Motor neuron (in vitro differentiated cells): ENCODE results near the gene FMNL2. TPM values are rescaled to one million over a fixed set of nuclear protein-coding genes. Genes with fewer than 3 reads are reported as not detected.

Source experiments
- ATAC-seq, 8 experiments: fragments of 200-7000 bp; cut with Tn5 transposase; replicated peaks in 6 of 8; 2 replicates each; pipeline ENCODE4 v1.8.0; 2021; ENCODE audit warnings: mild to moderate bottlenecking in 8 of 8, moderate library complexity in 8 of 8
- H3K27ac ChIP-seq, 2 donors: fragments of 250-450 bp; sonication (Bioruptor Pico); 2 replicates each; pipeline ENCODE4 v1.9.0; 2021; ENCODE audit warnings: antibody characterized with exemption in 2 of 2, mild to moderate bottlenecking in 2 of 2, moderate library complexity in 1 of 2
- H3K4me1 ChIP-seq, 2 donors: fragments of 250-450 bp; sonication (Bioruptor Pico); replicated peaks in 1 of 2; 2 replicates each; pipeline ENCODE4 v1.6.1; 2021; ENCODE audit warnings: antibody characterized with exemption in 2 of 2, mild to moderate bottlenecking in 2 of 2, moderate library complexity in 1 of 2
- H3K4me3 ChIP-seq, 5 donors: fragments of 250-450 bp; sonication (Bioruptor Pico); 2 replicates each; pipeline ENCODE4 v1.9.0; 2021; ENCODE audit warnings: antibody characterized with exemption in 5 of 5, mild to moderate bottlenecking in 5 of 5, moderate library complexity in 4 of 5
- WGBS, 10 experiments: fragments of 450-650 bp; shearing (Covaris generic); methylation state at CpG; one replicate each; pipeline ENCODE4 v1.0.0; 2022; 5-methylcytosine and 5-hydroxymethylcytosine counted together
- in situ Hi-C, 9 experiments: fragments of 400-800 bp; cut with MboI; loops; one replicate each; pipeline ENCODE4 v1.15.0; 2021; ENCODE audit warnings: low sequenced_read_pairs in 9 of 9, low pct_unique_long_range_greater_than_20kb in 2 of 9; ENCODE audit not compliant: unreplicated experiment in 9 of 9
- total RNA-seq, 8 experiments: library from RNA; unstranded; fragments of 300-600 nt; gene quantifications; 2 replicates each; pipeline versions ENCODE4 v1.2.3 to v1.2.4, GENCODE V29; 2022

FMNL2 gene
- total RNA-seq, 8 experiments from 2014 or later = 28.9 to 179 (median 64.2) TPM

- no peak for ATAC-seq
- in situ Hi-C loops = no loop called here
- no peak overlapping the region for H3K4me3 ChIP-seq
- WGBS, 10 experiments = 80 to 100% (median 94%) methylated on average over 1 to 7 of the region's 7 CpGs; no CpG with 5 or more reads in 1 of the 10 experiments
- H3K4me1 ChIP-seq = peaks cover 12 to 18% of the 10 kb centered on the region in 2 donors
- no peak overlapping the region for H3K27ac ChIP-seq
These were observed 107.0 kb downstream of the FMNL2 start for GRCh38 chr2:152441961-152442360.

GRCh38 chr2:152443771-152444170 lies 108.8 kb downstream of the FMNL2 start:
- Histone ChIP-seq H3K27ac (no peak overlapping the region), H3K4me1 (peaks cover 2 to 5% of the 10 kb centered on the region in 2 donors)
- no peak for ATAC-seq

GRCh38 chr2:152444448-152444847 lies 109.5 kb downstream of the FMNL2 start:
- in situ Hi-C loops = no loop called here
- ATAC-seq = no peak
- no peak overlapping the region for H3K27ac ChIP-seq
- peaks cover 3 to 5% of the 10 kb centered on the region in 2 donors for H3K4me1 ChIP-seq
- 67 to 100% (median 100%) methylated on average over 1 to 3 of the region's 3 CpGs; no CpG with 5 or more reads in 1 of the 10 experiments for WGBS, 10 experiments
- no peak overlapping the region for H3K4me3 ChIP-seq

More at GRCh38 chr2:152443771-152444170, 108.8 kb downstream of the FMNL2 start:
- H3K4me3 ChIP-seq = no peak overlapping the region
- WGBS, 10 experiments = 90 to 100% (median 96%) methylated on average over 2 to 6 of the region's 6 CpGs; no CpG with 5 or more reads in 4 of the 10 experiments
- in situ Hi-C loops = no loop called here

- no peak for ATAC-seq
- no peak overlapping the region for H3K27ac ChIP-seq
- H3K4me1 ChIP-seq = peaks cover 5% of the 10 kb centered on the region in 2 donors
- in situ Hi-C loops = no loop called here
- WGBS, 10 experiments = 17 to 100% (median 56%) methylated on average over 1 to 2 of the region's 2 CpGs; no CpG with 5 or more reads in 2 of the 10 experiments
- H3K4me3 ChIP-seq = no peak overlapping the region
These were observed 110.4 kb downstream of the FMNL2 start for GRCh38 chr2:152445375-152445774.

- peaks cover 5% of the 10 kb centered on the region in 2 donors for H3K4me1 ChIP-seq
- ATAC-seq = peak in 4 of 8 experiments; percentile 30 to 88 (median 60)
- in situ Hi-C loops = no loop called here
- 0 to 100% (median 66%) methylated on average over 1 to 3 of the region's 3 CpGs; no CpG with 5 or more reads in 4 of the 10 experiments for WGBS, 10 experiments
- H3K27ac ChIP-seq = no peak overlapping the region
- no peak overlapping the region for H3K4me3 ChIP-seq
These were observed 110.8 kb downstream of the FMNL2 start for GRCh38 chr2:152445791-152446201.

GRCh38 chr2:152446213-152446612 lies 111.2 kb downstream of the FMNL2 start:
- H3K4me1 ChIP-seq = peaks cover 5% of the 10 kb centered on the region in 2 donors
- H3K27ac ChIP-seq = no peak overlapping the region
- WGBS, 10 experiments = 0 to 100% (median 77%) methylated on average over 1 of the region's 1 CpG; no CpG with 5 or more reads in 2 of the 10 experiments
- H3K4me3 ChIP-seq = no peak overlapping the region
- no peak for ATAC-seq
- in situ Hi-C loops = no loop called here

- 85 to 100% (median 100%) methylated on average over 1 of the region's 1 CpG; no CpG with 5 or more reads in 5 of the 10 experiments for whole genome bisulfite sequencing, 10 experiments
- H3K27ac ChIP-seq = no peak overlapping the region
- no peak for ATAC-seq
- H3K4me3 ChIP-seq = no peak overlapping the region
- peaks cover 19% of the 10 kb centered on the region in 2 donors for H3K4me1 ChIP-seq
- in situ Hi-C loops = no loop called here
These were observed 112.9 kb downstream of the FMNL2 start for GRCh38 chr2:152447897-152448296.

GRCh38 chr2:152448606-152449005 lies 113.6 kb downstream of the FMNL2 start:
- no peak overlapping the region for H3K27ac ChIP-seq
- H3K4me3 ChIP-seq = no peak overlapping the region
- in situ Hi-C loops = no loop called here
- H3K4me1 ChIP-seq = peaks cover 25 to 26% of the 10 kb centered on the region in 2 donors
- ATAC-seq = no peak
- 72 to 100% (median 88%) methylated on average over 2 to 5 of the region's 5 CpGs for WGBS, 10 experiments

- in situ Hi-C loops = no loop called here
- Histone ChIP-seq H3K4me1 (peaks cover 30 to 34% of the 10 kb centered on the region in 2 donors), H3K4me3 (no peak overlapping the region), H3K27ac (no peak overlapping the region)
- 64 to 100% (median 89%) methylated on average over 1 to 3 of the region's 3 CpGs for WGBS, 10 experiments
- no peak for ATAC-seq
These were observed 114.6 kb downstream of the FMNL2 start for GRCh38 chr2:152449578-152449977.

GRCh38 chr2:152450176-152450575 lies 115.2 kb downstream of the FMNL2 start:
- in situ Hi-C loops = loop anchor here in 1 of 9 experiments (25.0 kb wide), 1 partner anchor 263 kb away; the partner anchor contains the start of gene STAM2
- H3K4me3 ChIP-seq = no peak overlapping the region
- WGBS, 10 experiments = 81 to 100% (median 95%) methylated on average over 1 to 4 of the region's 4 CpGs; no CpG with 5 or more reads in 1 of the 10 experiments
- no peak for ATAC-seq
- H3K27ac ChIP-seq = no peak overlapping the region
- H3K4me1 ChIP-seq = peaks cover 32 to 40% of the 10 kb centered on the region in 2 donors

- Histone ChIP-seq H3K27ac (peak overlapping the region in 1 of 2 donors; percentile 73), H3K4me3 (no peak overlapping the region), H3K4me1 (peaks cover 33 to 35% of the 10 kb centered on the region in 2 donors)
- in situ Hi-C loops = loop anchor here in 1 of 9 experiments (25.0 kb wide), 1 partner anchor 265 kb away; the partner anchor contains the start of gene STAM2
- 42 to 100% (median 79%) methylated on average over 1 to 7 of the region's 13 CpGs; no CpG with 5 or more reads in 4 of the 10 experiments for WGBS, 10 experiments
- peak in 1 of 8 experiments; percentile 7 for ATAC-seq
These were observed 117.4 kb downstream of the FMNL2 start for GRCh38 chr2:152452256-152452973.

GRCh38 chr2:152453129-152453911 lies 118.3 kb downstream of the FMNL2 start:
- Histone ChIP-seq H3K4me1 (peaks cover 33 to 35% of the 10 kb centered on the region in 2 donors), H3K27ac (peak overlapping the region; percentile 70 to 73), H3K4me3 (no peak overlapping the region)
- in situ Hi-C loops = loop anchor here in 1 of 9 experiments (25.0 kb wide), 1 partner anchor 266 kb away; the partner anchor contains the start of gene STAM2
- peak in 5 of 8 experiments; percentile 87 to 89 (median 88) for ATAC-seq
- 0 to 100% (median 13%) methylated on average over 1 to 5 of the region's 9 CpGs for WGBS, 10 experiments
